Stimulated activated CD4-positive, alpha-beta T cell treated with anti-CD3 and anti-CD28 coated beads, Interleukin-15, amount 100 ng/mL, for 1 hour (primary cell): Measurements from ENCODE around the gene EXOSC9.

Experiments
- DNase-seq, 2 donors: peaks; one replicate each; pipeline ENCODE4 v3.0.0-alpha.2; 2020; ENCODE audit warnings: low read depth in 1 of 2, low spot score in 1 of 2

The EXOSC9 gene

DNA sequence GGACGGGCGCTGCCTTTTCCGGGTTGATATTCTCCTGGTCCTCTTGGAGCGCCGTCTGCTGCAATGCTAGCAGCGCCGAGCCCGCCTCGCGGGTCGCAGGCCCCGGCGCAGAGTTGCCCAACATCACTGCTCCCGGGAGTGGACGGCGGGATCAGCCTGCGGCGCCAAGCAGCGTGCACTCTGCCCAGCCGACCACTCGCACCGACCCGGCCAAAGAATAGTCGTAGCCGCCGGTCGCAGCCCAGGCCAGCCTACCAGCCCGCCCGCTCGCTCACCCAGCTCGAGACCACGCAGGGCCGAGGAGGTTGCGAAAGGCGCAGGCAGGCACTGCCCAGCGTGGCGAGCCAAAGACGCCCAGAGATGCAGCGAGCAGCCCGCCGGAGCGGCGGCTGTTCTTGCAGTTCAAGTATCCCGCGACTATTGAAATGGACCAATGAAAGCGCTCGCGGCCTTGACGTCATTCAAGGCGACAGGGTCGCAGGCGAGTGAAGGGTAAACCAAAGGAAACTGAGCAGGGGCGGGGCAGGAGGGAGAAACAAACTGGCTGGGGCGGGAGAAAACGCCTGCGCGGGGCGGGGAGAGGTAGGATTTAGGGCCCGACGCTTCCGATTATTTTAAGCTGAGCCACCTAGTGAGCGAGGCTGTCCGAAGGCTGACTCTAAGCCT lies 22.5 kb downstream of the EXOSC9 start, which contains the start of gene CCNA2:
TSS of gene CCNA2 (minus strand) at position 379 of the 666 bp plus-strand sequence. CDS start at position 124, 255 bp downstream.
- peak; percentile 82 to 89 for DNase-seq

- no peak for DNase-seq
Observed at GRCh38 chr4:121824171-121824527, 23.0 kb downstream of the EXOSC9 start.

DNA sequence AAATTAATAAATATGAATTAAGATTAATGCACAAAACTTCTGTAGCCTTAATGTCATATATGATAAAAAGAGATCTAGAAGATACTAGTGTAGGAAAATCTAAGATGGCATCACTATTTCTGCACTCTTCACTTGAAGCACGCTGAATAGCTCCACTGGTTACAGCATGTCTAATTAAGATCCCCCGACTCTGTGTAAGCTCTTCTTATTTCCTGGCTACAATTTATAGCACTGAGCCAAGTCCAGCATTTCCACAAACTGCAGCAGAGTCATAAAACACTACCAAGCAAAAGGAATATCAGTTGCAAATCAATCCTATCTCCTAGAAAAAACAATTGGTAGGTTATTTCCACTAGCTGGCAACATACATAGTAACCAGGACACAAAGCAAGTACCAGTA lies 23.8 kb downstream of the EXOSC9 start:
- DNase-seq: no peak

DNA sequence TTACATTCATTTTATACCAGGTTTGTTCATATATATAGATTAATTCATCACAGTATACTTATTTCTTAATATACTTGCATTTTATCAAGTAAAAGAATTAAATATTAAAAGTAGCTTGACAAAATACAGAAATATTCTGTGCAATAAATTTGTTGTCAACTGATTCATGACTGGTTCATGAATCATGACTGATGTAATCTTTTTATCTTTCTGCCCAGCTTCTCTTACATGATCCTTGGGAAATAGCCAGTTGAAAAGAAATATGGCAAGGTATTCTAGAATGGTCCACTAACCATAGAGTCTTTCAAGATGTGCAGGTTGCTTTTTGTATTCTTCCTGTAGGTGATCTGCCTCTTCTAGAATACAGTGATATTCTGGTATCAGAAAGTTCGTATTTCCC lies 26.7 kb downstream of the EXOSC9 start:
- no peak for DNase-seq

DNA sequence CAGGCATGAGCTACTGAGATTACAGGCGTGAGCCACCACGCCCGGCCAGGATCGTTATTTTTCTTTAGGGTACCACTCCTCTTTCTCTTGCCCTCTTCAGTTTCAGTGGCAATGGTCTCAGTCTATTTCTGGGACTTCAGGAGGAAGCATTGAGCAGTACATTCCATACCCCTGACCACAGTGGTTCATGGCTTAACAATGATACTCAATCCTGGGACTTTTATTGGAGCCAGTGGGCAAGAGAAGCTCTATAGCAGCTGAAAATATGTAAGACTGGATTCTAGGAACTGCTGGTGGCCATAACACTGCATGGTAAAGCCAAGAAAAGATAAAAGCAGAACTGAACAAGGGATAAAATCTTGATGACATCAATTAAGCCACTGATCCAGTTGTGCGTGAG lies 28.4 kb downstream of the EXOSC9 start:
- no peak for DNase-seq

GRCh38 chr4:121838136-121838535 lies 37.0 kb downstream of the EXOSC9 start:
- no peak for DNase-seq

DNA sequence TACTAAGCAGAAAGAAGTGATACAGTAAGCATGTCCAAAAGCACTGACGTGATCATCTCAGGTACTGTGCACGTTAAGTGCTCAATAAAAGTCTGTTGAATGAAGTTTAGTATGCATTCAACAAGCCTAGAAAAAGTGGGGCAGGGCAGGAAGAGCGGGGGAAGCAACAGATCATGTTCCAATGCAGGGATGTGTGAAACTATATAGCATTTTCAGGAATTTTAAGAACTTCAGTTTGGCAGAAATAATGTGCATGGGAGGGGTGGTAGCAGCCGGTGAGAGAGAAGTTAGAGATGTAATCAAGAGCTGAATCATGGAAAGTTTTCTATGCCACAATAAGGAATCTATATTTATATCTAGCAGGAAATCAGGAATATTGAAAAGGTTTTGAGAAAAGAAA lies 41.7 kb downstream of the EXOSC9 start:
- DNase-seq: no peak

DNA sequence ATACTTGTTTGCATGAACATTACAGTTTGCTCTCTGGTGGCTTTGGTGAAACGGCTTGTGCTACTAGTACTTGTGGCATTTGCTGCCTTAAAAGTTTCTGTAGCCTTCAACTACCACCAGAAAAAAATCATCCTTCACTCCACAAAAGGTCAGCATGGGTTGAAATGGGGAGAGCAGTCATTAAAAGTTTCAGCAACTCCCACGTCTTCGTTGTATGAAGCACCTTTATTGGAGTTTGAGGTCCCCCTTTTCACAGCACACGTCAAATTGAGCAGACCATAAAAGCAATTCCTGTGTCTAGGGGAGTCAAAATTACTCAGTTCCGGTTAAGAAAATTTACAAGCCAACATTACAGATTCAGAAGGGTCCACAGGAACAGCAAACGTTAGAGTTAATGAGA lies 45.5 kb downstream of the EXOSC9 start:
- DNase-seq: no peak

DNA sequence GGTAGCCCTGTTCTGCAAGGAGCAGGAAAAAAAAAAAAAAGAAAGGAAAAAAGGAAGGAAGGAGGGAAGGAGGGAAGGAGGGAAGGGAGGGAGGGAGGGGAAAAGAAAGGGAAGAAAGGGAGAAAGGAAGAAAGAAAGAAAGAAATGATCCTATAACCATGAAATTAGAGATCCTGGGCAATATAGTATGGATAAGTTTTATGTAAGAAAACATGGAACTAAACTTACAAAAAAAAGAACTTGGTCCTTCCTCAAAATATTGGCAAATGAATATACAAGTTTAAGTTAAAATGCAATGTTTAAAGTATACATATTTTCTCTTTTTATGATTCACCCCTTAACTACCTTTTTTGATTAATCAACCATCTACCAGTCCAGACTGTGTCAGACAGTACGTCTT lies 50.2 kb downstream of the EXOSC9 start:
- DNase-seq: no peak

DNA sequence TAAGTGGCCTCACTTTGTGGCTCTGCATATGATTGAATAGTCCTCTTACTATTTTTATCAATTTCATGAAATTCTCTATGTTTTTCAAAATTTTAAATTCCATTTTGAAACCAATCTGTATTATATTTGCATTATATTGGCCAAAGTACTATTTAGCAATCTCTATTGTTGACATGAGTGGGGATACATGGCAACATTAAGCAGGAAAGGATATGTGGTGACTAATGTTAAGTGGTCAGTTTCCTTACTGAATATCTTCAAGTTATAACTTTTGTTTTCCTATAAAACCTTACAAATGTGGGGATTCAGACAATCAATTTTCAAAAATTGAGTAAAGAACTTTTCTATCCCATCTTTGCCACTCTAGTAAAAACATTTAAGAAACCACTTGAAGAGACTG lies 59.0 kb downstream of the EXOSC9 start:
- no peak for DNase-seq

DNA sequence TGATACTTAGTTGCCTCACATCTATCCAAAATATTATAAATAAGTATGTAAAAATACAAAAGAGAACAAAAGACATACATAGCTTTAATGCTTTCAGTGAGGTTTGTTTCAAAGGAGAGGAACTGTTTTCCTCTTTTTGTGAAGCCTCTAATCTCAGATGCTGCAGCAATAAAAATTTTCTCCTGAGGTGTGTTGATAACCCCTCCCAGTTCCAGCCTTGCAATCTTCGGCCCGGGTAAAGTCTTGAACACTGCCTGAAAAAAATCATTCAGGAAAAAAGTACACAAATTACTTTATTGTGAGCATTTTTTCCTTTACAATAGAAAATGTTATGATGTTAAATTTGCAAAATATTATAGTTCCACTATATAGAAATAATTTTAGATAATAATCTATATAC lies 60.3 kb downstream of the EXOSC9 start:
- no peak for DNase-seq

- no peak for DNase-seq
Observed at GRCh38 chr4:121863799-121864198, 62.7 kb downstream of the EXOSC9 start.
